TTC549 (cell line): ENCODE data around the gene TWNK.
A peak's percentile ranks its signal among the peaks of the same experiment; 100 is the strongest.
"Not testable (repeated sequence)": the region's sequence is repeated elsewhere in the genome, so short reads cannot be mapped to it uniquely, and the experiment has no call there.

Source experiments
- FAIRE-seq: peaks from 2 replicates; lab custom pipeline; 2012; peaks lifted over from hg19 to GRCh38; lab: Jason Lieb, UNC

The TWNK gene

GRCh38 chr10:100975397-100975796 lies 11.9 kb upstream of the TWNK start:
- FAIRE-seq = not testable (repeated sequence)

- no peak for FAIRE-seq
Observed at GRCh38 chr10:100976906-100977305, 10.4 kb upstream of the TWNK start.

DNA sequence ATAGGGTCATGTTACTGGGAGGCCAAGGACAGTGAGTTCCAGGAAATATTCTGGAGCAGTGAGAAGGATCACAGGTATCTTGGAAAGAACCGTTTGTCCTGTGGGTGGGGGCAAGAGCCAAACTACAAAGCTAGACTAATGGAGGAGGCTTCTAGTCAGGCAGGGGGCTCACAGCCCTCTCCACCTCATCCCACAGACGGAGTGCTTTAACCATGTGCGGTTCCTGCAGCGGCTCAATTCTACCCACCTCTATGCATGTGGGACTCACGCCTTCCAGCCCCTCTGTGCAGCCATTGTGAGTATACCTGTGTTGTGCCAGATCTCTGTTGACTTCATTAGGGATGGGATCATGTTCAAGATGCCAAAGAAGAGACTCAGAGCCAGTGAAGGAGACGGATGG lies 9.9 kb upstream of the TWNK start:
- no peak for FAIRE-seq

DNA sequence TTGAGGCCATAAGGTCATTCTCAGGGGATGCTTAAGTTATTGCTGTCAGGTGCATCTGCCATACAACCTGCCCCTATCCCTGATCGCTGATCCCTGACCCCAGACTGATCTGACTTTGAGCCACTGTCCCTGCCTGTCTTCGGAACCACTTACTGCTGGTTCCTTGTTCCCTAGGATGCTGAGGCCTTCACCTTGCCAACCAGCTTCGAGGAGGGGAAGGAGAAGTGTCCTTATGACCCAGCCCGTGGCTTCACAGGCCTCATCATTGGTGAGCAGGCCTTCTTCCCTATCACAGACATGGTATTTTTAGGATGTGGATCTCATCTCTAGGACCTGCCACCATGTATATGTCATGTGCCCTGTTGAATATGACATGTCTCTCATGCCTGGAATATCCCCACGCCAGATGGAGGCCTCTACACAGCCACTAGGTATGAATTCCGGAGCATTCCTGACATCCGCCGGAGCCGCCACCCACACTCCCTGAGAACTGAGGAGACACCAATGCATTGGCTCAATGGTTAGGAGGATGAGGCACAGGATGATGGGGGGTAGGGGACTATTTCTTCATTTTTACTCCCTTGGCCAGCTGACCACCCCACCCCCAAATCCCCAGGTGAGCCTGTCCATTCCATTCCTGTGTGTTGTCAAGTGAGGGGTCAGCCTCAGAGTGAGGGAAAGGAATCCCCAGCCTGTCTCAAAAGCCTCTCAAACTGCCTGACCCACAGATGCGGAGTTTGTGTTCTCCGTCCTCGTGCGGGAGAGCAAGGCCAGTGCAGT lies 9.0 kb upstream of the TWNK start:
- FAIRE-seq = no peak

- FAIRE-seq = no peak
Observed at GRCh38 chr10:100978901-100979195, 8.5 kb upstream of the TWNK start.

DNA sequence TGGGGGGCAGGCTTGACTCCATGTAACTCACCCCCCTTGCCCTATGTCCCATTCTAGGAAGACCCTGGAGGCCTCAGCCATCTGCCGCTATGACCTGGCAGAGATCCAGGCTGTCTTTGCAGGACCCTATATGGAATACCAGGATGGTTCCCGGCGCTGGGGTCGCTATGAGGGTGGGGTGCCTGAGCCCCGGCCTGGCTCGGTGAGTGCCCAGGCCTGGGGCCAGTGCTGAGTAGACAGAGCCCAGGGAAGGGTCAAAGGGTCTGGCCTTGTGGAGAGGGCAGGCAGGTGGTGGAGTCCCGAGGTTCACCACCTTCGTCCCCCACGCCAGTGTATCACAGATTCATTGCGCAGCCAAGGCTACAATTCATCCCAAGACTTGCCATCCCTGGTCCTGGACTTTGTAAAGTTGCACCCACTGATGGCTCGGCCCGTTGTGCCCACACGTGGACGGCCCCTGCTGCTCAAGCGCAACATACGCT lies 7.5 kb upstream of the TWNK start:
- no peak for FAIRE-seq

GRCh38 chr10:100980311-100980710 lies 7.0 kb upstream of the TWNK start:
- no peak for FAIRE-seq

DNA sequence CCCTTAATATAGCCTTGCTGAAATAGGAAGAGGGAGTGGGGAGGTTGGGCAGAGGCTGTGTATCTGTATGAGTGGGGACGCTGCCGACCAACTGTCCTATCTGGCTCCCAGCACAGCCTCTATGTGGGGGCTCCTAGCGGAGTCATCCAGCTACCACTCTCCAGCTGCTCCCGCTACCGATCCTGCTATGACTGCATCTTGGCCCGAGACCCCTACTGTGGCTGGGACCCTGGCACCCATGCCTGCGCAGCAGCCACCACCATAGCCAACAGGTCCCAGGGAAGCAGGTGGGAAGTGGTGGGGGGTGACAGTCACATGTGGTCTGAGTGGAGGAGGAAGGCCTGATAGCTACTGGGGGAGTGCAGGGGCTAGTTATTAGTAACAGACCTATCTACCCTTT lies 6.6 kb upstream of the TWNK start:
- FAIRE-seq = no peak

GRCh38 chr10:100981178-100981772 lies 6.1 kb upstream of the TWNK start:
- FAIRE-seq = no peak

DNA sequence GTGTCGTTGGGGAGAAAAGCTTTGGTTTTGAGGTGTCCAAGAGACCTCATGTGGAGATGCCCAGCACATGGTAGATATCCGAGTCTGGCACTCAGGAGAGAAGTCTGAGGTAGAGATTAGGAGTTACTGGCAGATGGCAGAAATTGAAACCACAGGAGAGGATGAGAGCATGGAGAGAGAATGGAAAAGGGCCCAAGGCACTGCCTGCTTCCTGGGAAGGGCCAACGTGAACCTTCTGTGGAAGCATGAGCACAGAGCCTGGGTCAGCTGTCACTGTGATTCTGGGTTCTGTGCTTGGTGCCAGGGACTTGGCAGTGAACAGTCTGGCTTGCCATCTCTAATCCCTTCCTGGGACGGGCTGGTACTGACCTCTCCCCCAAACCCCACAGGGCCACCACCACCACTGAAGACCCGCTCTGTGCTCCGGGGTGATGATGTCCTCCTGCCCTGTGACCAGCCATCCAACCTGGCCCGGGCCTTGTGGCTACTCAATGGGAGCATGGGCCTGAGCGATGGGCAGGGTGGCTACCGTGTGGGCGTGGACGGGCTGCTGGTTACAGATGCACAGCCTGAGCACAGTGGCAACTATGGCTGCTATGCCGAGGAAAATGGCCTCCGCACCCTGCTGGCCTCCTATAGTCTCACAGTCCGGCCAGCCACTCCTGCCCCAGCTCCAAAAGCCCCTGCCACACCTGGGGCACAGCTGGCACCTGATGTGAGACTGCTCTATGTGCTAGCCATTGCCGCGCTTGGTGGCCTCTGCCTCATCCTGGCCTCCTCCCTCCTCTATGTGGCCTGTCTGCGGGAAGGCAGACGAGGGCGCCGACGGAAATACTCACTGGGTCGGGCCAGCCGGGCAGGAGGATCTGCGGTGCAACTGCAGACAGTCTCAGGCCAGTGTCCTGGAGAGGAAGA lies 4.2 kb upstream of the TWNK start:
- FAIRE-seq = no peak

DNA sequence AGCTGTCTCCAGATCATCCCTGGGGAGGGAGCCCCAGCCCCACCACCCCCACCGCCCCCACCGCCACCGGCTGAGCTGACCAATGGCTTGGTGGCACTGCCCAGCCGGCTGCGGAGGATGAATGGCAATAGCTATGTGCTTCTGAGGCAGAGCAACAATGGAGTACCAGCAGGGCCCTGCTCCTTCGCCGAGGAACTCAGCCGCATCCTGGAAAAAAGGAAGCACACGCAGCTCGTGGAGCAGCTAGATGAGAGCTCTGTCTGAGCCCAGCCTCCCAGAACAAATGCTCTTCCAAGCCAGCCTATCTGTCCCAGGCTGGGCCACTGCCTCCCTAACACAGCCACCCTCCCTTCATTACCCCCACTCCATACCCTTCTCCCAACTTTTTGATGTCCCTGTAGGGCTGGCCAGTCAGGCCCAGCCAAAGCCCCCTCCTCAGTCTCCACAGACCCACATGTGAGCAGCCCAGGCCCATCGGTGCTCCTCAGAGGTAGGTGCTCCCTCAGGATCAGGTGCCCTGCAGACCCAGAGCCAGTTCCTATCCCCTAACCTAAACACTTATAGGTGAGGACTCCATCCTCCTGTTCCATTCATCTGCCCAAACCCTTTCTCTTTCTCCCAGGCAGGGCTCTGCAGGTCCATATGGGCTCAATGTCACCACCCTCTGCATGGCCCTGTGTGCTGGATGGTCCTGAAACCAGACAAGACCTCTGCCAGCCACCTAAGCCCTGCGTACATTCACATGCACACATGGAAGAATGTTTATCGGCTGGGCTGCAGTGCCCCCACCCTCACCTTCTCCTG lies 3.3 kb upstream of the TWNK start:
- FAIRE-seq = no peak

- no peak for FAIRE-seq
Observed at GRCh38 chr10:100984672-100985177, 2.6 kb upstream of the TWNK start.

DNA sequence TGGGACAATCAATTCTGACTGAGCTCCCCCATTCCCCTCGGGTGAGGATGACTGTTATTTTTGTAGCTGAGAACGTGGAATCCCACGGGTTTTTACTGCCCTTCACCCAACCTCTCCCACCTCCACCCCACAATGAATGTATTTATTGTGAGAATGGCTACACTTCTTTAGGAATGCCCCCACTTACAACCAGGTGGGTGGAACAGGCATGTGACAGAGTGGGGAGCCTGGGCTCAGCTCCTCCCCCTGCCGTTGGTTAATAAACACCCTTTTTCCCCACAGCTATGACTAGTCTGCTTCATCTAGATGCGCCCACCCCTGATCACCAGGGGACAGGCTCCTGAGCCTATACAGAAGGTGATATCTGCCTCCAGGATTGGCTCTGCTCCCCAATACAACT lies 2.0 kb upstream of the TWNK start:
- no peak for FAIRE-seq

DNA sequence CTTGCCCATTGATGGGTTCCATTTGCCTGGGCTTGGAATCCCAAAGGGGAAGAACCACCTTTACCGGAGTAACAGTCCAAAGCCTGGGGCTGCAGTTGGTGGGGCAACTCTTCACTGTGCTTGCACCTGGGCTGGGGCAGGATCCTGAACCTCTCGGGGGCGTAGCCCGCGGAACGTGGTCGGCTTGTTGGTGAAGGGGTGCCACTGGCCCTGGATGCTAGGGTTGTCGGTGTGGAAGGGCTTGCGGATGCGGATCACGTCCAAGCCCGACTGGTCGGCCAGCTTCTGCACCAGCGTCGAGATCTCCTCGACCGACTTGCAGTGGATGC lies 756 bp upstream of the TWNK start:
- FAIRE-seq = no peak

DNA sequence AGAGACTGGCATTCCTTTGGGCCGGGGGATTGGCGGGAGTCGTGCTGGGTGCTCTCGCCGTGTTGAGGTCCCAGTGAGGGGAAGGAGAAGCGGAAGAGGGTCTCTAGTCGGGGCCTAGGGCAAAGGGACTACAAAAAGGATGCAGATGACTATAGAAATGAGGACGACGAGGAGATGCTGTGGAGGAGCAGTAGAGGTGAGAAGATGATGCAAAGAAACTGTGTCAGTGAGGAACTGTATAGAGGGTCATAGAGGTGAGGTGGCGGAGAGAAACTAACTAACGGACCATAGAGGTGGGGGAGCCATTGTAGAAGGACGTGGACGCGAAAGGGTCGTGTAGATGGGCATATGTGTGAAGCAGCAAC lies 324 bp downstream of the TWNK start:
- no peak for FAIRE-seq

DNA sequence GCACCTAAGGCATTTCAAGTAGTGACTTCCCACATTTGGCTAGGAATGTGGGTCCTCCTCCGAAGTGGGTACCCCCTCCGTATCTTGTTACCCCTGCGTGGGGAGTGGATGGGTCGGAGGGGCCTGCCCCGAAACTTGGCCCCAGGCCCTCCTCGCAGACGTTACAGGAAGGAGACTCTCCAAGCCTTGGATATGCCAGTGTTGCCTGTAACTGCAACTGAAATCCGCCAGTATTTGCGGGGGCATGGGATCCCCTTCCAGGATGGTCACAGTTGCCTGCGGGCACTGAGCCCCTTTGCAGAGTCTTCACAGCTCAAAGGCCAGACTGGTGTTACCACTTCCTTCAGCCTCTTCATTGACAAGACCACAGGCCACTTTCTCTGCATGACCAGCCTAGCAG lies 823 bp downstream of the TWNK start:
- FAIRE-seq = no peak

GRCh38 chr10:100989088-100989487 lies 1.7 kb downstream of the TWNK start:
- FAIRE-seq = no peak

DNA sequence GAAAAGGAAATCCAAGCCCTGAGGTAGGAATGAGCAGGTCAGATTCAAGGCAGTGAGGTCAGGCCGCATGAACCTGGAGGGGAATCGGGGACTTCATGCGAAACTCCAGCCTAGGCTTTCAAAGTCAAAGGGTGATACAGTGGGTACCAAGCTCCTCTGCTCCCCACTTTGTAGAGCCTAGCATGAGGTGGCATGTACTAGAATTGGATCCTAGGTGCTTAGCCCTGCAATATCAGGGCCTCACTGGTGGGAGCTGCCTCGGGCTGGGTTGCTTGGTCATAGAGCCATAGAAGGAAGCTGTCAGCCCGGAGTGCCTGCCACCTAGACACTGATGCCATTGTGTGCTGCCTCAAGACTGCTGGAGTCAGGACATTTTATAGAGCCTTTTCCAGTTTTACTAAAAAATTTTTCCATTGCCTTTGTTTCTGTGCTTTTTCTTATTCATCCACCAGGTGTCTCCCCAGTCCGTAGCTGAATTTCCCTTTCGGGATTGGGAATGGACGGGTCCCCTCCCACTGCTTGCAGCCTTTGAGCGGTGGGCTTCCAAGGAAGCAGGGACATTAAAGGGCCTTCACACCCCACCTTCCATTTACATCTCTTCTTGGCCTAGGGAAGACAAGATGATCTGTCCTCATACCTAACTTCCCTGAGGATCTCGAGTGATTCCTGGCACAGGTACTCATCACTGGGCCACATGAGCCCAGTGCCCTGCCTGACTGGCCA lies 6.8 kb downstream of the TWNK start:
- peak; percentile 36 for FAIRE-seq

GRCh38 chr10:100995181-100995580 lies 7.8 kb downstream of the TWNK start:
- no peak for FAIRE-seq

- FAIRE-seq = no peak
Observed at GRCh38 chr10:100996678-100997359, 9.5 kb downstream of the TWNK start.
